ENCODE measurements around the gene E4F1.

GRCh38 chr16:2244301-2244700, 20.9 kb downstream of the E4F1 start:
- TF ChIP-seq CTCF (IDR thresholded peaks at IDR 0.05) (no peak), POLR2A (IDR thresholded peaks at IDR 0.05) (no peak)
